PC-9 (cell line): ENCODE data around the gene CFAP210.

Source experiments
- EZH2 ChIP-seq: fragments of 200-600 bp; sonication (generic); IDR thresholded peaks from 2 replicates; pipeline ENCODE4 v1.8.0; 2017; ENCODE audit warnings: antibody characterized with exemption, low read depth
- TF ChIP-seq, protein P1 (sequence below): fragments of 200-600 bp; sonication (generic); conservative IDR thresholded peaks from 2 replicates; pipeline ENCODE4 v1.6.1; 2017; ENCODE audit warnings: mixed run types, antibody characterized with exemption, mild to moderate bottlenecking, moderate library complexity

GRCh38 chr2:169683054-169683424 lies 11.2 kb downstream of the CFAP210 start:
- TF ChIP-seq, protein P1, sequence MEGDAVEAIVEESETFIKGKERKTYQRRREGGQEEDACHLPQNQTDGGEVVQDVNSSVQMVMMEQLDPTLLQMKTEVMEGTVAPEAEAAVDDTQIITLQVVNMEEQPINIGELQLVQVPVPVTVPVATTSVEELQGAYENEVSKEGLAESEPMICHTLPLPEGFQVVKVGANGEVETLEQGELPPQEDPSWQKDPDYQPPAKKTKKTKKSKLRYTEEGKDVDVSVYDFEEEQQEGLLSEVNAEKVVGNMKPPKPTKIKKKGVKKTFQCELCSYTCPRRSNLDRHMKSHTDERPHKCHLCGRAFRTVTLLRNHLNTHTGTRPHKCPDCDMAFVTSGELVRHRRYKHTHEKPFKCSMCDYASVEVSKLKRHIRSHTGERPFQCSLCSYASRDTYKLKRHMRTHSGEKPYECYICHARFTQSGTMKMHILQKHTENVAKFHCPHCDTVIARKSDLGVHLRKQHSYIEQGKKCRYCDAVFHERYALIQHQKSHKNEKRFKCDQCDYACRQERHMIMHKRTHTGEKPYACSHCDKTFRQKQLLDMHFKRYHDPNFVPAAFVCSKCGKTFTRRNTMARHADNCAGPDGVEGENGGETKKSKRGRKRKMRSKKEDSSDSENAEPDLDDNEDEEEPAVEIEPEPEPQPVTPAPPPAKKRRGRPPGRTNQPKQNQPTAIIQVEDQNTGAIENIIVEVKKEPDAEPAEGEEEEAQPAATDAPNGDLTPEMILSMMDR, result no peak
- no peak for TF ChIP-seq EZH2
